ENCODE measurements around the gene TMEM214.

TMEM214 gene

DNA sequence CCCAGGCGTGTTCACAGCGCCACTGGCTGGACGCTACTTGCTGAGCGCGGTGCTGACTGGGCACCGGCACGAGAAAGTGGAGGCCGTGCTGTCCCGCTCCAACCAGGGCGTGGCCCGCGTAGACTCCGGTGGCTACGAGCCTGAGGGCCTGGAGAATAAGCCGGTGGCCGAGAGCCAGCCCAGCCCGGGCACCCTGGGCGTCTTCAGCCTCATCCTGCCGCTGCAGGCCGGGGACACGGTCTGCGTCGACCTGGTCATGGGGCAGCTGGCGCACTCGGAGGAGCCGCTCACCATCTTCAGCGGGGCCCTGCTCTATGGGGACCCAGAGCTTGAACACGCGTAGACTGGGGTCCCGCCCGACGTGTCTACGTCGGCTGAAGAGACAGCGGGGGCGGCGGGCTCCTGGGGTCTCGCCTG, 52.9 kb downstream of the TMEM214 start:
- DNase-seq = peak; percentile 65

DNA sequence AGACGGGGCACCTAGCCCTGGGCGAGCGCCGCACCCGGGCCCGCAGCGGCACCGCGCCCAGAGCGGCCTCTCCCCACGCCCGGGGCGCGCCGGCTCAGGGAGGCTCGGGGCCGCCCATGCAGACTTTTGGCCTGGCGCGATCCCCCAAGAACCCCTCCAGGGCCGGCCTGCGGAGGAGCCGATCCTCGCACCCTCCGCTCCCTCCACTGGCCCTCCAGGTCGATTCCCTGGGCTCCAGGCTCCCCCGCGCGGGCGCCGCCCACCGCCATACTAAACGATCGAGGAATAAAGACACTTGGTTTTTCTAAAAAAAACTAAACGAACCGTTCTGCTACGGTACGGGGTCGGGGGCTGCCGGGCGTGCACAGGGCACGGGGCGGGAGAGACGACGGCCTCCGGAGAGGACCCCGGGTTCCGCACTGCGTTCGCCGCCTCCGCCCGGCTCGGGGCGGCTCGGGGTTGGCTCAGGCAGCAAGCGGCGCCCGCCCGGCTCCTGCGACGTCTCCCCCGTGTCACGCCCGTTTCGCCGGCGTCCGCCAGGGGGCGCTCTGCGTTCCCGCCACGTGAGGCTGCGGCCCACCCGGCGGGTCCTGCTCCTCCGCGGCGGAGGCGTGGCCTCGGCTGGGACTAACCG, 53.4 kb downstream of the TMEM214 start:
- peak; percentile 91 for DNase-seq

DNA sequence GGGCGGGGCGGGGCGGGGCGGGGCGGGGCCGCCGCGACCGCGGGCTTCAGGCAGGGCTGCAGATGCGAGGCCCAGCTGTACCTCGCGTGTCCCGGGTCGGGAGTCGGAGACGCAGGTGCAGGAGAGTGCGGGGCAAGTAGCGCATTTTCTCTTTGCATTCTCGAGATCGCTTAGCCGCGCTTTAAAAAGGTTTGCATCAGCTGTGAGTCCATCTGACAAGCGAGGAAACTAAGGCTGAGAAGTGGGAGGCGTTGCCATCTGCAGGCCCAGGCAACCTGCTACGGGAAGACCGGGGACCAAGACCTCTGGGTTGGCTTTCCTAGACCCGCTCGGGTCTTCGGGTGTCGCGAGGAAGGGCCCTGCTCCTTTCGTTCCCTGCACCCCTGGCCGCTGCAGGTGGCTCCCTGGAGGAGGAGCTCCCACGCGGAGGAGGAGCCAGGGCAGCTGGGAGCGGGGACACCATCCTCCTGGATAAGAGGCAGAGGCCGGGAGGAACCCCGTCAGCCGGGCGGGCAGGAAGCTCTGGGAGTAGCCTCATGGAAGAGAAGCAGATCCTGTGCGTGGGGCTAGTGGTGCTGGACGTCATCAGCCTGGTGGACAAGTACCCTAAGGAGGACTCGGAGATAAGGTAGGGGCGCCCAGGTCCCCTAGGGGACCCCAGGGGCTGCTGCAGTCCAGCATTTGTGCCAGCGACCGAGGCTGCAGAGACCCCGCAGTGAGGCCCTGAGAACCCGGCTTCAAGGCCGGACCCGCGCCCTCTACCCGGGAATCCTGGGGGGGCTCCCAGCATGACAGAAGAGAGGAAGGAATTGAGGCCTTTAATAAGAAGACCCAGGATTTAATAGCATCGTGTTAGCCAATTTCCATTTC, 54.2 kb downstream of the TMEM214 start, which contains the start of gene KHK:
TSS of gene KHK (plus strand) at position 49 of the 870 bp plus-strand sequence. CDS start at position 537, 488 bp downstream.
- no peak for DNase-seq

DNA sequence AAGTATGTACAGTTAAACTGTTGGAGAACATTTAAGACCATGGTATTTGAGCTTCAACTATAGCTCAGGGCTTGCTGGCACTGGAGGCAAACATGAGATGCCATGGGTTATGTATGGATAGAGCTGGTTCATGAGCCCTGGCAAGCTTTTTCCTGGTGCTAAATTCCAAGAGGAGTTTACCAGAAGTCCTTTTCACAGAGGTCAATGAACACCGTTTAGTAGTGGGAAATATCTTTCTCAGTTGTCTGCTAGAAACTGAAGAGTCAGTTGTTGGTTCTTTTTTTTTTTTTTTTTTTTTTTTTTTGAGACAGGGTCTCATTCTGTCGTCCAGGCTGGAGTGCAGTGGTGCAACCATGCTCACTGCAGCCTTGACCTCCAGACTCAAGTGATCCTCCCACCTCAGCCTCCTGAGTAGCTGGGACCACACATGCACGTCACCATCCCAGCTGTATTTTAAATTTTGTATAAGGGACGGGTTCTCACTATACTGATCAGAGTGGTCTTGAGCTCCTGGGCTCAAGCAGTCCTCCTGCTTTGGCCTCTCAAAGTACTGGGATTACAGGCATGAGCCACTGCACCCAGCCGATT, 55.2 kb downstream of the TMEM214 start:
- no peak for DNase-seq

DNA sequence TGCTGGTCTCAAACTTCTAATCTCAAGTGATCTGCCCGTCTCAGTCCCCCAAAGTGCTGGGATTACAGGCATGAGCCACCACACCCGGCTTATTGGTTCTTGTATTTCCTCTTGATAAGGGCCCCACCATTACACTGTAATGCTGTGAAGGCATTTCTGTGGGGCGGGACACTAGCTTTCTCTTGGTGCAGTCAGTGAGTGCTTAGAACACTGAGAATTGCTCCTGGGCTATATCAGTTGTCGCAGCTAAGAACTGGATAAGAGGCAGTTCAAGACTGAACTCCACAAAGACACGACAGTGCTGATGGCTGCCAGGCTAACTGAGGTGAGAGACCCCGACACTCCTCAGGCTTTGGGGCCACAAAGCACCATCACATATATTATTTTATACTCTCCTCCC, 55.9 kb downstream of the TMEM214 start:
- DNase-seq = no peak

DNA sequence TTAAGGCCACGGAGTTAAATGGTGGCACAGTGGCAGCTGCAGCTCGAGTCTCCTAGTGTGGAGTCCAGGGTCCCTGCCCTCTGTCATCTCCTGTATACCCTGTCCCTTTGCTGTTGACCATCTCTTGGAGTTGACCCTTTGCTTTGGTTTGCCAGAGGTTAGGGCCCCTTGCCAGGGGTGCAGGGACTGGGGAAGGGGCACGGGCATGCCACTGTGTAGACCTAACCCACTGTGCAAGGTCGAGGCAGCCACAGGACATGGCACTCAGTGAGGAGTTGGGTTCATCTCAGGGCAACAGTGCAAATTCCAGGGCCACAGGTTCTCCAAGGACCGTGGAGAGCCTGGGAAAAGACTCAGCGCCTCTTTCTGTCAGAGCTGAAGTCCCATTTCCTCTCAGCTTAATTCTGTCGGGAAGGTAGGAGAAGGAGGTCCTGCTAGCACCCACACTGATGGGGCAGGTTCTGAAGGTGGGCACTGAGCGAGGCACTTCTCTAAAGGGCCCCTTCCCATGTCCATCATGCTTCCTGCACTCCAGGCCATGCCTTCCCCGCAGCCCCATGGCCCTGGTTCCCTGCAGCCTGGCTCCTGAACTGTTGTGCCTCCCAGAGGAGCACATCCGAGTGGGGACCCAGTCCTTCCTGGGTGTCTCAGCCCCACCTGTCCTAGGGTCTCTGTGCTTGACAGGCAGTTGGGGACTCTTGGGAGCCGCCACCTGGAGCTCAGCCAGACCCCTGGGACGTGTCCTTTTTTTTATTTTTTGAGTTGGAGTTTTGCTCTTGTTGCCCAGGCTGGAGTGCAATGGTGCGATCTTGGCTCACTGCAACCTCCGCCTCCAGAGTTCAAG, 56.6 kb downstream of the TMEM214 start:
- DNase-seq = no peak

All from fibroblast of skin of right biceps (primary cell).